ENCODE results near the gene CD1E. TPM values are rescaled to one million over a fixed set of nuclear protein-coding genes. Genes with fewer than 3 reads are reported as not detected.

CD1E gene
- not detected in 2 replicates for total RNA-seq

DNA sequence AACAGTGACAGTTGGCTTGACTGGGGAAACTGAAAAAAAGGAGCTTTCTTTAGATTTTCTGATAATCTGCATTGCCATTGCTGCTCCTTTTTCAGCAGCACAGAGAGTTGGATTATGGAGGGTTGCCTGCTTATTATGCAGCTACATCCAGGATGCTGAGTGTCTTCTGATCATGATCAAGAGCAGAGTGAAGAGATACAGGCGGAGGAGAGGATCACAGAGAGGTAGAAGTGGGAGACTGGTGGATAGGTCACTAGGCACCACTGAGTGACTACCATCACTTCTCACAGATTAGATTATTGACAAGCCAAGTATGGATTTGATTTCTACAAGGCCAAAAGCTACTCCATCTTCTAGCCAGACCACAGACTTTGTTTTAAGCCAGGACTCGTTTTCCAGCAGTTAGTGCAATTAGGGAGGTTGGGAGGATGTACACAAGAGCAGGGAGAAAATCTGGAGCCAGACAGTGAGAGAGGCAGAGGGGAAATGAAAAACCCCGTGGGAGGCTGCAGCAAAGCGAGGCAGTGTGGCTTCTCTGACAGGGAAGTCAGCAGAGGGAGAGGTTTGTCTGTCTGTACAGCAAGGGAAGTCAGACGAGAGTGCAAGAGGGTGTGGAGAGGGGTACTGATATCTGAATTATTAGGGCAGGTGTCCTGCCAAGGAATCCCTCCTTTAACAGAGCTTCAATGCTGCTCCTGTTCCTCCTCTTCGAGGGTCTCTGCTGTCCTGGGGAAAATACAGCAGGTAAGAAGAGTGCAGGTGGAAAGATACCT is at the start of gene CD1E:
CD1E (plus strand) TSS at position 592 of the 773 bp plus-strand sequence; CDS start at position 687, 95 bp downstream.

DNA sequence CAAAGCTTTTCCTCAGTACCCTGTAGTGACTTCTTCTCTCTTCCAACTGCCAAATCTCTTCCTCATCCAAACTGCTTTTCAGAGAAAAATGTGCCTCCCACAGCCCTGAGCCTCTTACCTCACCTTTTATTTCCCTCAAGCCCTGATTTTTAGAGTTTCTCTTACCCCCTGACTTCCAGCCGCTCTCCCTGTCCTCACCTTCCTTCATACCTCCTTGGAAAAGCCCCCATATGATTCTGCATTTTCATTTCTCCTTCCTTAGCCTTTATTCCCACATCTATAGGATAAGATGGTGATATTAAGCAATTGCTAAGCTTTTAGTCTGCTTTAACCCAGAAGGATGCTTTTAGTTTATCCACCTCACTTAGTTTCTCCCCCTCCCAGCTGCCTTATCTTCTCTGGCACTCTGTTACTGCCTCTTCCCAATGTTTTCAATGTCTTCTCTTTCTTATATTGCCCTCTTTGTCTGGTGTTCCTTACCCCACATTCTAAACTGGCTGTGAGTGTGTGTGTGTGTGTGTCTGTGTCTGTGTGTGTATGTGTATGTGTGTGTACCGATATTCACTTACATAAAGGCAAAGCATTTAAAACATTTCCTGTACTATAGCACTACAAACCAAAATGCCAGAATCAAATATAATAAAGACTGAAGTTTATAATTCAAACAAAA is 22.1 kb upstream of the CD1E start, which contains the start of gene CD1B:
CD1B (minus strand) TSS at position 51 of the 670 bp plus-strand sequence. CDS start 108 bp downstream, outside the sequence.

DNA sequence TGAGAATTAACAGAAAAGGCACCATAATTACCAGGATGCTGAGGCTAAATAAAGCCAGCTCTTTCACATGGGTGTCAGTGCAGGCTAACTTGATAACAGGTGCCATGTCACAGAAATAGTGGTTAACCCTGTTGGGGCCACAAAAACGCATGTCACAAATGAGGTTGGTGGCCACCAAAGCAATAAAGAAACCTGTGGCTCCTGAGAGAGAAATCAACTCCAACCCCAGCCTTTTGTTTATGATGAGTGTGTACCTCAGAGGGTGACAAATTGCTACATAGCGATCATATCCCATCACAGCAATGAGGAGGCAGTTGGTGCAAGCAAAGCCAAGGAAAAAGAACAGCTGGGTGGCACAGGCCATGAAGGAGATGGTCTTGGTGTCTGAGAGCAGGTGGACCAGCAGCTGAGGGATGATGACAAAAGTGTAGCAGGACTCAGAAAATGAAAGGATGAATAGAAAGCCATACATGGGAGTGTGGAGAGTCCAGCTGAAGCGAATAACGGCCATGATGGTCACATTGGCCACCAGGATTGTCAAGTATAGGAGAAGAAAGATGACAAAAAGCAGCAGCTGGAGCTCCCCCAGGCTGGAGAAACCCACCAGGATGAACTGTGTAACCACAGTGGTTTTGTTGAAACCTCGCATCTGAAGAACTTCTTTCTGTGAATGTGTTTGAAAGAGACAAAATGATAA is 45.3 kb downstream of the CD1E start, which contains the start of gene OR10T2:
OR10T2 (minus strand) TSS at position 649 of the 697 bp plus-strand sequence; CDS start at position 649, 0 bp downstream.

Other genes with a start within 250 kb of the CD1E start
- 0.09 and 0.32 TPM in 2 replicates for gene CD1D, start 173.0 kb upstream of the CD1E start, total RNA-seq
- gene CD1A, start 99.5 kb upstream of the CD1E start, total RNA-seq: not detected in 2 replicates
- not detected in 2 replicates for gene CD1C, start 64.0 kb upstream of the CD1E start, total RNA-seq
- gene CD1B, start 22.4 kb upstream of the CD1E start, total RNA-seq: not detected in 2 replicates
- not detected in 2 replicates for gene OR10T2, start 45.6 kb downstream of the CD1E start, total RNA-seq
- not detected in 2 replicates for gene OR10K2, start 72.3 kb downstream of the CD1E start, total RNA-seq
- gene OR10K1, start 107.9 kb downstream of the CD1E start, total RNA-seq: not detected in 2 replicates
- not detected in 2 replicates for gene OR10R2, start 118.3 kb downstream of the CD1E start, total RNA-seq
- not detected in 2 replicates for gene OR6Y1, start 200.5 kb downstream of the CD1E start, total RNA-seq
- gene OR6P1, start 216.7 kb downstream of the CD1E start, total RNA-seq: not detected in 2 replicates
- not detected in 2 replicates for gene OR10X1, start 226.0 kb downstream of the CD1E start, total RNA-seq